A549 (cell line): ENCODE measurements around the gene IZUMO2. TPM values are rescaled to one million over a fixed set of nuclear protein-coding genes. Genes with fewer than 3 reads are reported as not detected.
"Not testable (repeated sequence)": the region's sequence is repeated elsewhere in the genome, so short reads cannot be mapped to it uniquely, and the experiment has no call there.

ENCODE experiments used
- ATAC-seq, 2 experiments: fragments of 200-7000 bp in 1 of 2; fragments of >200 bp in 1 of 2; cut with Nextera tagmentation in 1 of 2; cut with Tn5 transposase in 1 of 2; 3 replicates each; pipeline versions ENCODE4 v1.8.0 to v1.9.1; 2018 to 2020; ENCODE audit warnings: mild to moderate bottlenecking in 1 of 2, moderate library complexity in 1 of 2
- CTCF ChIA-PET: fragments of 300-600 bp; sonication (Branson Sonifier 250); formaldehyde crosslinking; extraction: SDS; loops from one replicate; lab custom pipeline; 2021; ENCODE audit warnings: antibody characterized with exemption, inconsistent platforms; lab: Yijun Ruan, JAX
- POLR2A ChIA-PET: fragments of 350-600 bp; formaldehyde crosslinking; extraction: SDS; loops from one replicate; lab custom pipeline; 2021; ENCODE audit warnings: antibody characterized with exemption, inconsistent platforms; lab: Yijun Ruan, JAX
- DNase-seq, 2 experiments: peaks; one replicate each; pipeline versions ENCODE4 v3.0.0 to v3.0.0-alpha.2; 2011 to 2016; ENCODE audit warnings: low read depth in 1 of 2, low spot score in 1 of 2
- FAIRE-seq: peaks from 2 replicates; lab custom pipeline; 2011; peaks lifted over from hg19 to GRCh38; lab: Jason Lieb, UNC
- H3K27ac ChIP-seq, 2 experiments: fragments of >200 bp; sonication (Bioruptor Twin); formaldehyde crosslinking; 3 replicates each; pipeline ENCODE4 v1.5.1; 2016 to 2017
- H3K4me1 ChIP-seq: fragments of >200 bp; sonication (Bioruptor Twin); formaldehyde crosslinking; 3 replicates; pipeline ENCODE4 v1.6.1; 2016
- H3K4me2 ChIP-seq: fragments of >200 bp; sonication (Bioruptor Twin); formaldehyde crosslinking; 3 replicates; pipeline ENCODE4 v1.6.1; 2016
- H3K4me3 ChIP-seq: fragments of >200 bp; sonication (Bioruptor Twin); formaldehyde crosslinking; 3 replicates; pipeline ENCODE4 v1.5.1; 2016
- H3K9me3 ChIP-seq: fragments of >200 bp; sonication (Bioruptor Twin); formaldehyde crosslinking; 3 replicates; pipeline ENCODE4 v1.6.1; 2016
- CBX8 ChIP-seq: fragments of 200-600 bp; sonication (generic); IDR thresholded peaks from 2 replicates; pipeline ENCODE4 v1.6.1; 2016
- CHD4 ChIP-seq: fragments of 200-600 bp; sonication (generic); IDR thresholded peaks from 2 replicates; pipeline ENCODE4 v1.6.1; 2016; ENCODE audit warnings: antibody characterized with exemption, mild to moderate bottlenecking, borderline replicate concordance
- EHMT2 ChIP-seq: fragments of 200-600 bp; sonication (generic); IDR thresholded peaks from 2 replicates; pipeline ENCODE4 v1.6.1; 2016; ENCODE audit warnings: antibody characterized with exemption, low read depth, mild to moderate bottlenecking, moderate library complexity
- HDAC2 ChIP-seq: fragments of 200-600 bp; sonication (generic); IDR thresholded peaks from 2 replicates; pipeline ENCODE4 v1.6.1; 2016
- HES2 ChIP-seq: fragments of >200 bp; sonication (Bioruptor Twin); formaldehyde crosslinking; IDR thresholded peaks from 2 replicates; pipeline ENCODE4 v1.6.1; 2016
- HOXA7 ChIP-seq: fragments of 250-450 bp; sonication (Bioruptor Pico); IDR thresholded peaks from 2 replicates; pipeline ENCODE4 v1.5.0; 2020; ENCODE audit warnings: mild to moderate bottlenecking, moderate library complexity
- JUN ChIP-seq, 2 experiments: fragments of >200 bp; sonication (Bioruptor Twin); formaldehyde crosslinking; IDR thresholded peaks; 2 replicates in 1 of 2; 3 replicates in 1 of 2; pipeline ENCODE4 v1.6.1; 2016 to 2017
- POLR2A ChIP-seq: IDR thresholded peaks from 2 replicates; pipeline ENCODE4 v1.6.1; 2012; ENCODE audit warnings: mild to moderate bottlenecking, low read length
- RNF2 ChIP-seq: fragments of 200-600 bp; sonication (generic); IDR thresholded peaks from 2 replicates; pipeline ENCODE4 v1.6.1; 2016; ENCODE audit warnings: low read depth, mild to moderate bottlenecking, antibody characterized with exemption, moderate library complexity, borderline replicate concordance
- ZFP36 ChIP-seq: fragments of 450-650 bp; IDR thresholded peaks from 2 replicates; pipeline ENCODE4 v1.6.1; 2014; ENCODE audit warnings: borderline replicate concordance; ENCODE audit not compliant: partially characterized antibody
- ZNF302 ChIP-seq: fragments of 250-450 bp; sonication (Bioruptor Pico); IDR thresholded peaks from 2 replicates; pipeline ENCODE4 v1.9.0; 2021; ENCODE audit warnings: inconsistent platforms, mild to moderate bottlenecking, moderate library complexity
- WGBS: methylation state at CpG from one replicate; pipeline ENCODE4 v1.1.6; 2017; ENCODE audit errors: missing lambda C conversion rate; 5-methylcytosine and 5-hydroxymethylcytosine counted together
- polyA plus RNA-seq, 4 experiments: library from polyadenylated mRNA; depleted of rRNA in 3 of 4; stranded (reverse); fragments of >200 nt; fragmentation: RNase III in 1 of 4; extraction: RNeasy Plus Mini Kit Qiagen cat#74134 plus additional on column Dnase treatment in 1 of 4; gene quantifications; 2 replicates in 3 of 4; 3 replicates in 1 of 4; pipeline ENCODE4 v1.2.3, GENCODE V29; 2011 to 2017
- TF ChIP-seq, protein P1 (sequence below): IDR thresholded peaks from 2 replicates; pipeline ENCODE4 v1.6.1; 2012

IZUMO2 gene
- polyA plus RNA-seq, 2 of the 4 experiments (the other 2 are of a cell fraction): not detected

GRCh38 chr19:50136603-50137365, 26.3 kb downstream of the IZUMO2 start:
- H3K9me3 ChIP-seq: not testable (repeated sequence)
- peak overlapping the region; percentile 73 for H3K4me2 ChIP-seq
- ATAC-seq: peak; percentile 90 to 100
- 10% methylated on average over 23 of the region's 23 CpGs for WGBS
- TF ChIP-seq HDAC2 (0 out of 2 replicates have a peak, but pooled peaks have one; percentile 38), RNF2 (peak; percentile 72; the same call in 1 of the 2 replicates), JUN (IDR thresholded peaks at IDR 0.05) (0 out of 5 replicates have a peak, but pooled peaks of 1 of the 2 experiments have one; percentile 10), ZFP36 (peak; percentile 33)
- TF ChIP-seq, protein P1, sequence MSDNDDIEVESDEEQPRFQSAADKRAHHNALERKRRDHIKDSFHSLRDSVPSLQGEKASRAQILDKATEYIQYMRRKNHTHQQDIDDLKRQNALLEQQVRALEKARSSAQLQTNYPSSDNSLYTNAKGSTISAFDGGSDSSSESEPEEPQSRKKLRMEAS: peak; percentile 37; the same call in 1 of the 2 replicates
- TF ChIP-seq, all 56 proteins: peak for 5; not testable (repeated sequence) for 51
- POLR2A ChIA-PET, H3K4me1 ChIP-seq, FAIRE-seq, H3K27ac ChIP-seq: not testable (repeated sequence)
- peak overlapping the region; percentile 33 for H3K4me3 ChIP-seq
- peak in 1 of 2 experiments; percentile 48 for DNase-seq
- CTCF ChIA-PET: interaction anchor here (0.7 to 2.0 kb wide), 24 partner anchors 11 to 452 kb away, joined by 3 to 36 read pairs (median 4); partner anchors contain the start of gene KCNC3

DNA sequence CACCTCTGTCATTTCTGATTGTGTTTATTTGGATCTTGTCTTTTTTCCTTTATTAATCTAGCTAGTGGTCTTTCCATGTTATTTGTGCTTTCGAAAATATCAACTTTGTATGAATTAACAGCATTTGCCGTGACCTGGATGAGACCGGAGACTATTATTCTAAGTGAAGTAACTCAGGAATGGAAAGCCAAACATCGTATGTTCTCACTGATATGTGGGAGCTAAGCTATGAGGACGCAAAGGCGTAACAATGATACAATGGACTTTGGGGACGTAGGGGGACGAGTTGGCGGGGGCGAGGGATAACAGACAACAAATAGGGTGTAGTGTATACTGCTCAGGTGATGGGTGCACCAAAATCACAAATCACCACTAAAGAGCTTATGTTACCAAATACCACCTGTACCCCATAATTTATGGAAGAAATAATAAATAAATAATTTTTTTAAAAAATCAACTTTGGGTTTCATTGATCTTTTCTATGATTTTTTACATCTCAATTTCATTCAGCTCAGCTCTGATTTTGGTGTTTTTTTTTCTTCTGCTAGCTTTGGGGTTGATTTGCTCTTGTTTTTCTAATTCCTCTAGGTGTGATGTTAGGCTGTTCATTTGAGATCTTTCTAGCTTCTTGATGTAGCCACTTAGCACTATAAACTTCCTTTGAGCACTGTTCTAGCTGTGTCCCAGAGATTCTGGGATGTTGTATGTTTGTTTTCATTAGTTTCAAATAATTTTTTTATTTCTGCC, 27.1 kb downstream of the IZUMO2 start:
- H3K9me3 ChIP-seq, ATAC-seq, FAIRE-seq, H3K4me1 ChIP-seq, DNase-seq, H3K27ac ChIP-seq: not testable (repeated sequence)
- 70% methylated on average over 10 of the region's 10 CpGs for WGBS
- peak overlapping the region; percentile 73 for H3K4me2 ChIP-seq
- CTCF ChIA-PET: interaction anchor here (0.7 to 2.0 kb wide), 36 partner anchors 12 to 499 kb away, joined by 3 to 36 read pairs (median 4); partner anchors contain the start of genes FUZ and KCNC3
- TF ChIP-seq HDAC2: 0 out of 2 replicates have a peak, but pooled peaks have one; percentile 29
- TF ChIP-seq POLR2A: 0 out of 2 replicates have a peak, but pooled peaks have one; percentile 24
- 0 out of 2 replicates have a peak, but pooled peaks have one; percentile 10 for TF ChIP-seq ZNF302
- 0 out of 2 replicates have a peak, but pooled peaks have one; percentile 17 for TF ChIP-seq HES2
- TF ChIP-seq HOXA7 (CRISPR knock-in tag): 0 out of 2 replicates have a peak, but pooled peaks have one; percentile 36
- TF ChIP-seq EHMT2: 0 out of 2 replicates have a peak, but pooled peaks have one; percentile 18
- POLR2A ChIA-PET: interaction anchor here (0.8 kb wide), 1 partner anchor 259 kb away, joined by 3 read pairs; the partner anchor contains the start of gene AKT1S1
- H3K4me3 ChIP-seq: peak overlapping the region; percentile 33; the same call in 2 of the 3 replicates

DNA sequence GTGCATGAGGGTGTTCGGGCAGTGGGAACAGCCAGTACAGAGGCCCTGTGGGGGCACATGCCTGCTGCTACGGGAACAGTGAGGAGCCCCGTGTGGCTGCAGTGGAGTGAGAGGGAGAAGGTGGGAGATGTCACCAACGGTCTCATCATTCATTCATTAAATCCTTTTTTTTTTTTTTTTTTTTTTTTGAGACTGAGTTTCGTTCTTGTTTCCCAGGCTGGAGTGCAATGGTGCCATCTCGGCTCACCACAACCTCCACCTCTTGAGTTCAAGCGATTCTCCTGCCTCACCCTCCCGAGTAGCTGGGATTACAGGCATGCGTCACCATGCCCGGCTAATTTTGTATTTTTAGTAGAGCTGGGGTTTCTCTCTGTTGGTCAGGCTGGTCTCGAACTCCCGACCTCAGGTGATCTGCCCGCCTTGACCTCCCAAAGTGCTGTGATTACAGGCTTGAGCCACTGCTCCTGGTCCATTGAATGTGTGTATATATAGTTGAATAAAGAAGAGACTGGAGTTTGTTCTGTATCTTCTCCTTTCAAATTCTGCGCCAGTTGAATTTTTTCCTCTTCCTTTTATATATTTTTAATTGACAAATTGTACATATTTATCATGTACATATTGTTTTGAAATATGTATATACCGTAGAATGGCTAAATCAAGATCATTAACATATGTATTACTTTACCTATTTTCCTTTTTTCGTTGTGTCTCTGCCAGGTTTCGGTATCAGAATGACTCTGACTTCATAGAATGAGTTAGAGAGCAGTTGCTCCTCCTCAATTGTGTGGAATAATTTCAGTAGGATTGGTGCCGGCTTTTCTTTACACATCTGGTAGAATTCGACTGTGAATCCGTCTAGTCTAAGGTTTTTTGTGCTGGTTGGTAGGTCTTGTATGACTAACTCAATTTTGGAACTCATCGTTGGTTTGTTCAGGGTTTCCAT, 28.0 kb downstream of the IZUMO2 start:
- TF ChIP-seq CHD4 (peak; percentile 75; the same call in 1 of the 2 replicates), EHMT2 (peak; percentile 59; the same call in 1 of the 2 replicates), RNF2 (peak; percentile 95; the same call in 1 of the 2 replicates), CBX8 (peak; percentile 72; the same call in 1 of the 2 replicates)
- H3K4me2 ChIP-seq, H3K9me3 ChIP-seq, ATAC-seq, H3K4me3 ChIP-seq, H3K4me1 ChIP-seq, H3K27ac ChIP-seq, POLR2A ChIA-PET, DNase-seq, FAIRE-seq: not testable (repeated sequence)
- WGBS: 35% methylated on average over 19 of the region's 21 CpGs
- CTCF ChIA-PET: interaction anchor here (0.7 to 2.0 kb wide), 20 partner anchors 13 to 457 kb away, joined by 3 to 36 read pairs (median 4); partner anchors contain the start of gene FUZ
